Left ventricle myocardium superior (tissue), 1 donor: ENCODE data around the gene THRA. TPM values are rescaled to one million over a fixed set of nuclear protein-coding genes. Genes with fewer than 3 reads are reported as not detected.

Source experiments
- ATAC-seq: fragments of 200-7000 bp; cut with Tn5 transposase; one replicate; pipeline ENCODE4 v1.9.1; 2020; ENCODE audit warnings: mild to moderate bottlenecking, moderate library complexity
- DNase-seq: peaks from one replicate; pipeline ENCODE4 v3.0.0-alpha.2; 2020
- intact Hi-C: fragments of 100-400 bp; cut with micrococcal nuclease; formaldehyde crosslinking; loops from one replicate; pipeline ENCODE4 v1.11.0; 2022
- total RNA-seq: library from RNA; stranded (reverse); fragmentation: NEBNext Ultra II Directional; extraction: Animal tissue kit (Norgen Biotek cat#: 25700); gene quantifications from one replicate; pipeline ENCODE4 v1.2.1, GENCODE V29; 2021
- donor health status: DM: no; HTN: yes; CAD: no; lungs with severe emphysema.

Gene THRA
- total RNA-seq, 1 donor from 2014 or later, result 98.1 TPM

- DNase-seq, result no peak
- intact Hi-C loops, result no loop called here
- no peak for ATAC-seq
Observed at GRCh38 chr17:40073454-40074174, 10.8 kb downstream of the THRA start.

- no peak for ATAC-seq
- intact Hi-C loops, result no loop called here
Observed at GRCh38 chr17:40074175-40074512, 11.4 kb downstream of the THRA start.

GRCh38 chr17:40074871-40075200 lies 12.1 kb downstream of the THRA start:
- no peak for DNase-seq
- intact Hi-C loops, result no loop called here
- ATAC-seq, result peak; percentile 11

More at GRCh38 chr17:40074175-40074512, 11.4 kb downstream of the THRA start:
- no peak for DNase-seq

GRCh38 chr17:40075201-40075941 lies 12.6 kb downstream of the THRA start:
- intact Hi-C loops, result no loop called here
- peak; percentile 65 for ATAC-seq
- DNase-seq, result peak; percentile 90

GRCh38 chr17:40075942-40076498 lies 13.3 kb downstream of the THRA start:
- no peak for ATAC-seq
- intact Hi-C loops, result no loop called here

GRCh38 chr17:40076591-40076990 lies 13.8 kb downstream of the THRA start:
- intact Hi-C loops, result no loop called here
- ATAC-seq (no peak), DNase-seq (no peak)

More at GRCh38 chr17:40075942-40076498, 13.3 kb downstream of the THRA start:
- DNase-seq, result no peak

- intact Hi-C loops, result no loop called here
Observed at GRCh38 chr17:40079545-40079944, 16.8 kb downstream of the THRA start.

GRCh38 chr17:40084477-40084876 lies 21.7 kb downstream of the THRA start:
- intact Hi-C loops, result no loop called here
- ATAC-seq, result no peak
- DNase-seq, result peak; percentile 26

More at GRCh38 chr17:40079545-40079944, 16.8 kb downstream of the THRA start:
- ATAC-seq (no peak), DNase-seq (no peak)

- ATAC-seq, result peak; percentile 45
- intact Hi-C loops, result no loop called here
- DNase-seq, result peak; percentile 81
Observed at GRCh38 chr17:40086150-40087044, 23.6 kb downstream of the THRA start.

GRCh38 chr17:40087049-40087794 lies 24.5 kb downstream of the THRA start:
- DNase-seq, result no peak
- intact Hi-C loops, result no loop called here

GRCh38 chr17:40087903-40088718 lies 25.3 kb downstream of the THRA start:
- DNase-seq (peak; percentile 26), ATAC-seq (no peak)
- intact Hi-C loops, result no loop called here

More at GRCh38 chr17:40087049-40087794, 24.5 kb downstream of the THRA start:
- no peak for ATAC-seq

- ATAC-seq, result no peak
- peak; percentile 23 for DNase-seq
- intact Hi-C loops, result no loop called here
Observed at GRCh38 chr17:40089077-40089895, 26.5 kb downstream of the THRA start.

GRCh38 chr17:40090237-40091119 lies 27.7 kb downstream of the THRA start:
- ATAC-seq (peak; percentile 34), DNase-seq (peak; percentile 75)

GRCh38 chr17:40091691-40092397 lies 29.1 kb downstream of the THRA start:
- DNase-seq (peak; percentile 44), ATAC-seq (peak; percentile 2)
- intact Hi-C loops, result no loop called here

More at GRCh38 chr17:40090237-40091119, 27.7 kb downstream of the THRA start:
- intact Hi-C loops, result no loop called here

- no peak for DNase-seq
- no peak for ATAC-seq
- intact Hi-C loops, result no loop called here
Observed at GRCh38 chr17:40092581-40092980, 29.8 kb downstream of the THRA start.
